ENCODE data around the gene OR9I1.

The OR9I1 gene, protein sequence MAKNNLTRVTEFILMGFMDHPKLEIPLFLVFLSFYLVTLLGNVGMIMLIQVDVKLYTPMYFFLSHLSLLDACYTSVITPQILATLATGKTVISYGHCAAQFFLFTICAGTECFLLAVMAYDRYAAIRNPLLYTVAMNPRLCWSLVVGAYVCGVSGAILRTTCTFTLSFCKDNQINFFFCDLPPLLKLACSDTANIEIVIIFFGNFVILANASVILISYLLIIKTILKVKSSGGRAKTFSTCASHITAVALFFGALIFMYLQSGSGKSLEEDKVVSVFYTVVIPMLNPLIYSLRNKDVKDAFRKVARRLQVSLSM

DNA sequence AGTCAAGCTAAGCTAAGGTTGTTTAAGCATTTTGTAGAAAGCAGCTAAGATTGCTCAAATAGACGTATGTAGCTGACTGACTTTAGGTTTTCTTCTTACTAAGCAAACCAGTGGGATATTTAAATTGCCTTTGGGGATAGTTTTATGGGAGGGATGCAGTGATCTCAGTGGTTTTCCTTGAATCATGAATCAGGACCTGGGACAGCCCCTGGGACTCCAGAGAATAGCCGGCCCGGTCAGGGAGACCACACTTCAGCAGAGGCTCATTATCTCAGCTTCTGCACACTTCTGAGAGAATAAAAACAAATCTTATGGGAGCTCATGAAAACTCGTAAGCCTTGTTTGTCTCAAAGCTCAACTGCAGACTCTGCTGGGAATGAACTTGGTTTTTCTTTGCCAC, at the start of gene OR9I1:
OR9I1 (minus strand) TSS at position 62 of the 400 bp plus-strand sequence. CDS start 6,086 bp downstream, outside the sequence.
- DNase-seq (ENCODE audit: low read depth in 2 of 2), result no peak

DNA sequence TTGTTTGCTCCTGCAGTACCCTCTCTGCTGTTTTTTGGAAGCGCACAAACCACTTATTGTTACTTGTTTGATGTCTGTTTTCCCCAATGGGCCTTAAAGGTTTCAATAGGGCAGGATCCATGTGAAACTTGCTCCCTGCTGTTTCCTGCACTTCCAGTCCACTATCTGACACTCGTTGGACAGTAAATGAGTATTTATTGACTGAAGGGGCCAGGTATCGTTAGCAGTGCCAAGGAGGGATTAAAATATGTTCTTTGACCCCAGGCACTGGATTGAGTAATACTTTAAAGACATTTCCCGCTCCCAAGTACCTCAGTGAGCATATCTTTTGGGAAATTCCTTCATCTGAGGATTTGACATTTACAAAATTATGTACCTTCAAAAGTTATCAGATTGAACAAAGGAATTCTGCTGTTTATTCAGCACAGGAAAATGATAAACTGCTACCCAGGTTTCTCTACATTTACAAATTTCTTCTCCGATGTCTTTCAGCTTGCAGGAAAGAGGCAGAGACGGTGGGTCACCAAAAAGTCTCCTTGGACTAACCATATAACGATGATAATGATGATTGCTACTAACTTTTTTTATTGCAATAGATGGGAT, 40.3 kb upstream of the OR9I1 start:
- DNase-seq (ENCODE audit: low read depth in 2 of 2), result no peak

DNA sequence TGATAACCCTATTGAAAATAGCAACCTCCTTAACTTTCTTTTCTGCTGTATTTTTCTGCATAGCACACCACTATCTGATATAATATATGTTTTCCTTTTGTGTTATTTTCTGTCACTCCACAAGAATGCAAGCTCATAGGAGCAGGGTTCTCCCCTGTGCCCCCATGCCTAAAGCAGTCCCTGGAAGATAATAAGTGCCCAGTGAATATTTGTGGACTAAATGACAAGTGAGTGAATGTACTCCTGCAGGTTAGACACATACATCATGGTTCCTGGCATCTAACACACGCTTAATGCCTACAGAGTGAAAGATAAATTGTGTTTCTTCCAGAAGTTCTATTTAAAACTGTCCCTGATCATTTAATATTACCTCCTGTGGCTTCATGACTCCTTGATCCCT, 39.7 kb upstream of the OR9I1 start:
- DNase-seq (ENCODE audit: low read depth in 2 of 2), result no peak

DNA sequence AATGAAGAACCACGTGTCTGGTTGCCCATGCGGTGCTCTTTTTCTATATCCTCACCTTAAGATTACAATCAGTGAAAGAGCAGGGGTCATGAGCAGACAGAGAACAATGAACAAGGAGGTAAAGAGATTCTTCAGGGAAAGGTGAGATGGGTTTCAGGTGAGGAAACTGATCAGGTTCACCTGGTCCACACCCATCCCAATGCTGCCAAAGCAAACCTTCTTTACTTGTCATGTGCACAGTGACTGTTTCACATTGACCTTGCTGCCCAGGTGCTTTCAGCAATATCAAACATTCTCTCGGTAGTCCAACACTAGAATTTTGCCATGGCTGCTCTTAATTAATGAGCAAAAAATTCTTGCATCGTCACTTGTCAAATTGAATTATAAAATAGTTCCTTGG, 39.1 kb upstream of the OR9I1 start:
- DNase-seq (ENCODE audit: low read depth in 2 of 2), result no peak

DNA sequence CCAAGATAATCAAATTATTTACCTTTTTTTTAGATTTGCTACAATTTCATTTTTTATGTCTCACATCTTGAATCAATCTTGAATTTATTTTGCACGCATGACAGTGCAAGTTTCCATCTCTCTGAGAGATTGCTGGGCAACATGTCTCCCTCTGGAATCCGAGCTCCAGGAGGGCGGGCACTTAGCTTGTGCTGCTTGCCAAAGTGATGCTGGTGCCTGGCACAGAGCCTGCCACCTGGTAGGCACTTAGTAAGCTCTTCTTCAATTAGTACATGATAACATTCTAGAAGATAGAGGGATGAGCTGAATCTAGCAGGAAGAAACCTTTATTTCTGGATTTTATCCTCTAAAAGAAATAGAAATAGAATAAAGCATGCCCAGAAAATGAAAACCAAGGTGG, 27.5 kb upstream of the OR9I1 start:
- DNase-seq (ENCODE audit: low read depth in 2 of 2), result no peak

DNA sequence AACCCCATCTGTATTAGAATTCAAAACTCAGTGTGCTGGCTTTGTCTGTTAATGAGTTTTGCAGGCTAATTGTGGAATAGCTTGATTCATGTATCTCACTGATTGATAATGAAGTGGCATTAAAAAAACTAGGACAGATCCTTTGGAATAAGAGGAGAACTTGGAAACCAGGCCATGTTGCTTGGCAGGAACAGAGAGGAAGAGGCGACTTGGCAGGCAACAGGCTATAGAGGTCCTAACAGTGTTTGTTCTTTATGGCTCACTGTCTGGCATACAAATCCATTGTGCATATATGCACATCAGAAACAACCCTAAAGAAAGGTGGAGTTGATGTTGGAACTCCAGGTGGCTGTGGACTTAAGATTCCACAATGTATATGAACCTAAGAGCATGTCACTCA, 17.4 kb upstream of the OR9I1 start:
- DNase-seq (ENCODE audit: low read depth in 2 of 2), result no peak

DNA sequence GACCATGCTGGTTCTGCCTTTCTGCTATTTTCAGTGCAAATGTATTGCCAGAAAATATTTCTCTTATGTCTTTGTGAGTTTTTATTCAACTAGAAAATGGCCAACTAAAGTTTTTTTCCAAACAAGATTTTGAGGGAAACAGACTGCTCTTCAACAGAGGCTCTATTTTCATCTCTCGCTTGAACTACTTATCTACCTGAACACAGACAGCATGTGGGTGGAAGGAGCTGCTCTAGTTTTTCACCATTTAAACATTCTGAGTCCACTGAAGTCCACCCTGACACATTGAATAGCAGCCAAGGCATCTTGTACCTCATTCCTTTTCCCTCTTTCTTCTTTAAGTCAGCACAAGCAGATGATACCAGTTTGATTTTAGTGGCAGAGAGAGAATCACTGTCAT, 9.8 kb upstream of the OR9I1 start:
- no peak for DNase-seq (ENCODE audit: low read depth in 2 of 2)

DNA sequence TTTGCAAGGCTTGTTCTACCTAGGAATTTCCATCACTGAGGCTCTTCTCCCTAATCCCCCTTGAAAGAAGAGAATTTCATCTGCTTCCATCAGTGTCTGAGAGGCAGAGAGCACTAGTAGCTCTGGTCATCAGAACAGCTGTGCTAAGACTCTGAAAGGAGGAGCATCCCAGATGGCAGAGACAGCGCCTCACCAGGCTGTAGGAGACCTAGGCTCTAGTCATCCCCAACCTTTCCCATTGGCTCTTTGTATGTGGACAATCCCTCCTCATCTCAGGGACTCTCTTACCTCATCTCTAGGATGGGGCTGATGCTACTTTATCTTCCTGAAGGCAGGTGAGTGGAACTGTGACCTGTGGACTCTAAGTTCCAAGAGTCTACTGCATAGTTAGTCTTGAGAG, 8.8 kb upstream of the OR9I1 start:
- DNase-seq (ENCODE audit: low read depth in 2 of 2), result no peak

DNA sequence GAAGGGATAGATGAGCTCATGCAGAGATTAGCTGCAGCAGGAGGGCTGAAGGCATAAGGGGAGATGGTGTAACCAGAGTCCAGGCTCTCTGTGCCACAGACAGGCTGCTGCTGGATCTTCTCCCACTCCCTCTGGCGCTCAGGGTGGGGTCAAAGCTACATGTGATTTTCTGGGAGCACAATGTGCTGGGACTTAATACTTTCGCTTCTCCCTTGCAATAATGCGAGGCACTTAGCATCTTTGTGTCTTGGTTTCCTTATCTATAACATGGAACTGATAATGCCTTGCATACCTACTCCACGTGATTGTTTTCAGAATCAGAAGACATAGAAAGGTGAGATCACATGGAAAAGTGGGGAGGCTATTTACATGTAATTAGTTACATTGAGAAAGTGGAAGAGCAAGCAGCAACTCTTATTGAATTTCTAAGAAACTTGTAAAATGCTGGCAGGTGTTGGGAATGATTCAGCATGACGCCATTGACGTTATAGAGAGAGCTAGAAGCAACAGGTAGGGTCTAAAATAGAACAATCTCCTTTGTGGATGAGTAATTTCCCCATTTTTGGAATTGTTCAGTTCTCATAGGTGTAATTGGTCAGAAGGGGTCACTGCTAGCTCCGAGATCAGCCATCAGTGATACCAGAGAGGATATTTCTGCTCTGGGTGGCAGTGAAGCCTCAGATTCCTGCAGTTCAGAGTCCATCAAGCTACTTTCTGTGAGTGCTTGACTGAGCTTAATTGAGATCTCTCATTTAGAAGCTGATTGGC, 8.2 kb upstream of the OR9I1 start:
- no peak for DNase-seq (ENCODE audit: low read depth in 2 of 2)

DNA sequence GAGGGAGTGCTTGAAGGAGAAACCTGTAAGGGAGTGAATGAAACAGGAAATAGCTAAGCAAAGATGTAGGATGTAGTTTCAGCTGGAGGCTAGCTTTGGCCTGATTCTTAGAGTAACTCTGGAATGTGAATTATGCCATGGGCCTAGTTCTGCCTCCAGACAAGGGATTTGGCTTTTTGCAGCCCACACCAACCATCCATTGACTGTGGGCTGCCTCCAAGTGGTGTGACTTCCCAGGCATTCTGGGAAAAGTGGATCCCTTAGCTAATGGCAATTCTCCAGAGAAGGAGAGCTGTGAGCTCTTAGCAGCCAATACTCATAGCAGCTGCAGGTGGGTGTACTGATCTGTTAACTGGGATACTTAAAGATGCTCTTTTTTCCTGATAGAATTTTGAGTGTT, 2.0 kb upstream of the OR9I1 start:
- no peak for DNase-seq (ENCODE audit: low read depth in 2 of 2)

DNA sequence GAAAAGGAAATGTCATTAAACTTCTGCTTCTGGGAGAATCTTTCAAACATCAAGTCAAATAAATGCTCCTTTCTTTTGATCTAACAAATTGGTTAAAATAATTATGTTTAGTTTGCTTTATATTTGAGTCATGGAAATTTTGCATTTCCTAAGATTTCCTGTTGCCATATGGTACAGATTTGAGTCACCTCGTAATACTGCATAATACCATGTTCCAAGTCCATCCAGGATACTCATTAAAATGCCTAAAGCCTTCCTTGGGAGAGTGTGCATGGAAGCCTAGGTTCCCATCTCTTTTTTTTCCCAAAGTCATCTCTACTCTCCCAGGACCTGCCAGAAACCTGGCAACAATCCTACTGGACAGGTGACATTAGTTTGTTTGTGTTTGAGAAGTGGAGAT, 4.2 kb downstream of the OR9I1 start:
- no peak for DNase-seq (ENCODE audit: low read depth in 2 of 2)

DNA sequence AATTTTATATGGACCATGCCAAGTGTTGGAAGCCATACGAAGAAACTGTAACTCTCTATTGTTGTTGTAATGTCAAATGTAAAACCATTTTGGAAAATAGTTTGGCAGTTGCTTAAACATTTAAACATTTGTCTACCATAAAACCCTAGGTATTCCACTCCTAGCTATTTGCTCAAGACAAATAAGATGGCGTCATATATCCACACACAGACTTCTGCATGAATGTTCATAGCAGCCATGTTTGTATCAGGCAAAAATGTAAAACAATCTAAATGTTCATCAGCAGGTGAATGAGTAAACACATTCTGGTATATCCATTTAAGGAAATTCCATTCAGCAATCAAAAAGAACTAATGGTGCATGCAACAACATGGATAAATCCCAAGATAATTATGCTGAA, 27.9 kb downstream of the OR9I1 start:
- no peak for DNase-seq (ENCODE audit: low read depth in 2 of 2)

DNA sequence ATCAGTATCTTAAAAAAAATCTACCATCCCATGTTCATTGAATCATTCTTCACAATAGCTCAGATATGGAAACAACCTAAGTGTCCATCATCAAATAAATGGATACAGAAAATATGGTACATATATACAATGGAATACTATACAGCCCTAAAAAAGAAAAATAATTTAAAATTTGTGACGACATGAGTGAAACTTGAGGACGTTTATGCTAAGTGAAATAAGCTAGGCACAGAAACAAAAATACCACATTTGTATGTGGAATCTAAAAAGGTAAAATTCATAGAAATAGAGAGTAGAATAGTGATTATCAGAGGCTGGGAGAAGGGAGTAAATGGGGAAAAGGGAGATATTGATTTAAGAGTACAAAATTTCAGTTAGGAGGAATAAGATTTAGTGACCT, 38.8 kb downstream of the OR9I1 start:
- DNase-seq (ENCODE audit: low read depth in 2 of 2), result no peak

DNA sequence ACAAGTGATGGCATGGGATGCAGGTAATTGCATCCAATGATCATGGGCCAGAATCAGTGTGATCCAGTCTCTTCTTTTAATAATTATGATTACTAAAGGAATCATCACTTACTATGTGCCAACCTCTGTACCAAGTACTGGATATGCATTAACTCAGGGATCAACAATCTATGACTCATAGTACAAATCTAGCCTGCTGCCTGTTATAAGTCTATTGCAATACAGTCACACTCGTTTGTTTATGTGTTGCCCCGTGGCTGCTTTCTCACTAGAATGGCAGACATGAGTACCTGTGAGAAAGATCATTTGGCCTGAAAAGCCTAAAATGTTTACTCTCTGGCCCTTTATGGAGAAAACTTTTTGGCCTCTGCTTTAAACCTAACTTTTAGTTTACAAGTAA, 49.5 kb downstream of the OR9I1 start:
- no peak for DNase-seq (ENCODE audit: low read depth in 2 of 2)

DNA sequence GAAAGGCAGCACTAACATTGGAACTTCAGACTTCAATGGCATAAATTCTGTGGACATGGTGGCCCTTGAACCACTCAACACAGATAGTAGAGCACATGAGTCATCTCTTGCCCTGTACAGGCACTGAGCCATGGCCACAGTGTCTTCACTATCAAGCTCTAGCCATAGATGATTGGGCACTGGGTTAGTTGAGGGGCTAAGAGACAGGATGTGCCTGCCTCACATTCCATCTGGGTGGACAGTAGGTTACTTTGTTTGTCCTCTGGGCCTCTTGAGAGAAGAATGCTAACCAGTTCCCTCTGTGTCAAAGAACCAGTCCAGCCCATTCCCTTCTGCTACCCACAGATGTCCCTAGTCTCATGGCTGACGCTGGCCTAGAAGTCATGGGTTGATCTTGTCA, 54.7 kb downstream of the OR9I1 start:
- no peak for DNase-seq (ENCODE audit: low read depth in 2 of 2)

DNA sequence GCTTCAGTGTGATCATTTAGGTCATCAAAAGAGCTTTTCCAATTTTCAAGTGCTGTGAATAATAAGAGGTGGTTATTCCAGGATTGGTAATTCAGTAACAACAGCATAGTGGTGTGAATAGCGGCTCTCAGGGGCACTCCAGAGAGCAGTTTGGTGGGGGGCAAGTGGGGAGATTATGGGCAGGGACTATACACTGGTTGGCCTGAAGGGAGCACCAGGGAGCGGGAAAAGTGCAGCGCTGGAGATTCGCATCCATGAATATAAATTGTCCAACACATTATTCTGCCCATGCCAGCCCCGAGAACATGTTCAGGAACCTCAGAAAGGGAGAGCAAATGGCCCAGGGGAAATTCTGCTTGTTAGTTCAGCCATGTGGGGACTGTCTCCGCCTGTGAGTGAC, 56.7 kb downstream of the OR9I1 start:
- no peak for DNase-seq (ENCODE audit: low read depth in 2 of 2)

DNA sequence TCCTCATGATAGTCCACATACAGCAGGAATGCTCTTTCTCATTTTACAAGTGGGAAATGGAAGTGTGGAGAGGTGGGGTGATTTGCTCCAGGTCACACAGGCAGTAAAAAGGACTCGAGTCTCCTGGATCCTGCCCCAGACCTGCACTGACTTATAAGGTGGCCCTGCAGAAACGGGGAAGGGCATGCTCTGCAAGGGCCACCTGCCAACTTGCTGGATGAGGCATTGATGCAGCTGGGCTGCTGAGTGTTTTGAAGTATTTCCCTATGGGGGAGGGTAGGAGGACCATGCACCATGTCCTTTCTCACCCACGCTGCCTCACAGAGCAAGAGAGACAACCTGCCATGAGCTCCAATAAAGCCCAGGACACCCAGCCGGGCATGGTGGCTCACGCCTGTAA, 57.6 kb downstream of the OR9I1 start:
- no peak for DNase-seq (ENCODE audit: low read depth in 2 of 2)

All from stimulated activated CD8-positive, alpha-beta memory T cell treated with anti-CD3 and anti-CD28 coated beads, Interleukin-7, amount 100 ng/mL, for 4 hours (primary cell).